ENCODE results near the gene C2CD2. TPM values are rescaled to one million over a fixed set of nuclear protein-coding genes. Genes with fewer than 3 reads are reported as not detected.

Gene C2CD2
- total RNA-seq, 1 donor from 2014 or later: 31.1 TPM

- Mint-ChIP-seq H3K27ac (no peak overlapping the region), H3K36me3 (peaks cover 2% of the 10 kb centered on the region), H3K9me3 (no peaks in the 10 kb centered on the region), H3K4me1 (peaks cover 2% of the 10 kb centered on the region), H3K4me3 (no peak overlapping the region), H3K27me3 (ENCODE audit: low read depth) (no peaks in the 10 kb centered on the region)
- no peak for TF ChIP-seq CTCF (IDR thresholded peaks at IDR 0.05; ENCODE audit: unreplicated experiment)
- no peak for DNase-seq (ENCODE audit: low spot score in 2 of 2, unreplicated experiment in 2 of 2)
Measured at GRCh38 chr21:41861987-41862386, 91.8 kb downstream of the C2CD2 start.

GRCh38 chr21:41861255-41861654 lies 92.6 kb downstream of the C2CD2 start:
- Mint-ChIP-seq H3K36me3 (peaks cover 2% of the 10 kb centered on the region), H3K4me3 (no peak overlapping the region), H3K27ac (no peak overlapping the region), H3K9me3 (no peaks in the 10 kb centered on the region), H3K27me3 (ENCODE audit: low read depth) (no peaks in the 10 kb centered on the region), H3K4me1 (peaks cover 2% of the 10 kb centered on the region)
- no peak for TF ChIP-seq CTCF (IDR thresholded peaks at IDR 0.05; ENCODE audit: unreplicated experiment)
- no peak for DNase-seq (ENCODE audit: low spot score in 2 of 2, unreplicated experiment in 2 of 2)

- no peak for TF ChIP-seq CTCF (IDR thresholded peaks at IDR 0.05; ENCODE audit: unreplicated experiment)
- peaks cover 2% of the 10 kb centered on the region for H3K4me1 Mint-ChIP-seq
- H3K27me3 Mint-ChIP-seq (ENCODE audit: low read depth): no peaks in the 10 kb centered on the region
- no peak overlapping the region for H3K27ac Mint-ChIP-seq
- no peak overlapping the region for H3K4me3 Mint-ChIP-seq
- H3K9me3 Mint-ChIP-seq: no peaks in the 10 kb centered on the region
- no peak for DNase-seq (ENCODE audit: low spot score in 2 of 2, unreplicated experiment in 2 of 2)
- peaks cover 6% of the 10 kb centered on the region for H3K36me3 Mint-ChIP-seq
Measured at GRCh38 chr21:41859297-41859980, 94.4 kb downstream of the C2CD2 start.

GRCh38 chr21:41858466-41859296 lies 95.1 kb downstream of the C2CD2 start:
- Mint-ChIP-seq H3K27me3 (ENCODE audit: low read depth) (no peaks in the 10 kb centered on the region), H3K27ac (no peak overlapping the region), H3K4me3 (no peak overlapping the region), H3K9me3 (no peaks in the 10 kb centered on the region), H3K36me3 (peaks cover 11% of the 10 kb centered on the region), H3K4me1 (peaks cover 2% of the 10 kb centered on the region)
- DNase-seq (ENCODE audit: low spot score in 2 of 2, unreplicated experiment in 2 of 2): no peak
- no peak for TF ChIP-seq CTCF (IDR thresholded peaks at IDR 0.05; ENCODE audit: unreplicated experiment)

GRCh38 chr21:41857771-41858300 lies 96.0 kb downstream of the C2CD2 start:
- Mint-ChIP-seq H3K27ac (no peak overlapping the region), H3K9me3 (no peaks in the 10 kb centered on the region), H3K27me3 (ENCODE audit: low read depth) (no peaks in the 10 kb centered on the region)

More at GRCh38 chr21:41857771-41858300, 96.0 kb downstream of the C2CD2 start:
- H3K4me1 Mint-ChIP-seq: peaks cover 2% of the 10 kb centered on the region
- H3K4me3 Mint-ChIP-seq: no peak overlapping the region
- peaks cover 11% of the 10 kb centered on the region for H3K36me3 Mint-ChIP-seq
- DNase-seq (ENCODE audit: low spot score in 2 of 2, unreplicated experiment in 2 of 2): no peak
- no peak for TF ChIP-seq CTCF (IDR thresholded peaks at IDR 0.05; ENCODE audit: unreplicated experiment)

All from mesothelial cell of epicardium (in vitro differentiated cells).